Measurements from ENCODE around the gene SULT4A1.
A peak's percentile ranks its signal among the peaks of the same experiment; 100 is the strongest.

SULT4A1 gene

DNA sequence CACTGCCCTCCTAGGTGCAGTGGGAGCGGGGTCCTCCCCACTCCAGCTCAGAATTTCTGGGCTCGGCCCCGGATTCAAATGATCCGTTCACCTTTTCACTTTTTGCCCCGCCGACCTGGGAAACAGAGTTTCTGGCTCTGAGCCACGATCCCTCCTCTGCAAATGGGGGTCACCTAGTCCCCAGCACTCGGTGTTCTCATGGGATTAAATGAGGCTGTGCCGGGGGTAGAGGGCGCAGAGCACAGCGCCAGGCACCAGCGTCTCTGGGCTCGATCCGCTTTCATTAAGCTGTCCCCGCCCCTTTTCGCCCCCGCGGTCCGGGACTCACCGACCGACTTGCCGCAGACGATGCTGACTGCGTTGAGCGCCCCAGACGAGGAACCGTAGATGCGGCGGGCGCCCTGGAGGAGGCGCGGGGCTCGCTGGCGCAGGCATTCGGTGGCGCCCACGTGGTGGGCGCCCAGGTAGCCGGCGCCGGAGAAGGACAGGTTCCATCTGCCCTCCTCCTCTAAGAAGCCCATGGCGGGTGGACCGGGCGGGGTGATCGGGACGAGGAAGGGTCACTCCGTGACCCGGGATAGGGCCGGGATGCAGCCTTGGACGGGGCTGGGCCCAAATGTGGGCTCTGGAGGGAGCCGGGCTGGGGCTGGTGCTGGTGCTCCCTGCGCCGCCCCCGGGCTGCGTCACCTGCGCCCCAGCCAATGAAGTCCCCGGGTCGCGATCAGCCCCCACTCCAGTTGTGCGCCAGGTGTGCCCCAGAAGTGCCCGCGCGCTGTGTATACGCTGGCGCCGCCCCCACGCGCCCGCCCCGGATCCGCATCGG, 29.3 kb upstream of the SULT4A1 start, which contains the start of gene PNPLA5:
Gene PNPLA5, minus strand, starts transcription at position 654 of the 823 bp plus-strand sequence. Its CDS starts 133 bp downstream, at position 521.
- DNase-seq: no peak

DNA sequence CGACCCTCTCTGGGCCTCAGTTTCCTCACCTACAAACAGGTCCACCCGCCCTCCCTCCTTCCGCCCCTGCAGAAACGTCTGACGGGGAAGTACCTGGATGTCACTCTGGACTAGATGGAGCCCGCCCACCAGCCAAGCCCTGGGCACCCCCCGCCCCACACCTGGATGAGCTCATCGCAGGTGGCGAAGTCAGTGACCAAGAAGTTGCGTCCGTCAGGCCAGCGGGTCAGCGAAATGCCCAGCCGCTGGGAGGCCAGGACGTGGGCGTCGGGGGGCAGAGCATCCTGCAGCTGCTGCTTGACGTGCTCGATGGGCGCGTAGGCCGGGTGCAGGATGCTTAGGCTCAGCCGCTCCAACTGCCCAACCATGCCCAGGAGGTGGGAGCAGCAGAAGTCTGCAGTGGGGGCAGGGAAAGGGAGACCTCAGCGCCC, 28.6 kb upstream of the SULT4A1 start:
- TF ChIP-seq POLR2A (IDR thresholded peaks at IDR 0.05; ENCODE audit: low read length) (no peak), GATA1 (IDR thresholded peaks at IDR 0.05; ENCODE audit: low read depth, low read length) (no peak)
- DNase-seq: no peak

More for the DNA sequence above, 29.3 kb upstream of the SULT4A1 start, which contains the start of gene PNPLA5:
- TF ChIP-seq GATA1 (IDR thresholded peaks at IDR 0.05; ENCODE audit: low read depth, low read length): no peak
- no peak for TF ChIP-seq POLR2A (IDR thresholded peaks at IDR 0.05; ENCODE audit: low read length)

DNA sequence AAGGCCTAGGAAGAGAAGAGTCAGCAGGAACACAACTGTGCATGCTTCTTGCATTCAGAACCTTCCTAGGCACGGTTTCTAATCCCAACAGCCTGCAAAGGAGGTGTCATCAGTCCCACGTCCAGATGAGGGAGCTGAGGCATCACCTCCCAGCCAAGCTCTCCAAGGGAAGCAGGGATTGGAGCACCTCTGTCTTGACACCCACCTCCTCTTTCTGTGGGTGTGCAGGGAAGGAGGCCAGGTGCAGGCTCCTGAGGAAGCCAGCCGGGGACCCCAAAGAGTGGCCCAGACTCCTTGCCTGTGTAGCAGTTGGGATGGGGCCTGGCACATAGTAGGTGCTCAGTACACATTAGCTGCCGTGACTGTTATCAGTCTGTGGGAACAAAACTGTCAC, 27.5 kb upstream of the SULT4A1 start:
- DNase-seq: no peak
- no peak for TF ChIP-seq POLR2A (IDR thresholded peaks at IDR 0.05; ENCODE audit: low read length)
- TF ChIP-seq GATA1 (IDR thresholded peaks at IDR 0.05; ENCODE audit: low read depth, low read length): no peak

DNA sequence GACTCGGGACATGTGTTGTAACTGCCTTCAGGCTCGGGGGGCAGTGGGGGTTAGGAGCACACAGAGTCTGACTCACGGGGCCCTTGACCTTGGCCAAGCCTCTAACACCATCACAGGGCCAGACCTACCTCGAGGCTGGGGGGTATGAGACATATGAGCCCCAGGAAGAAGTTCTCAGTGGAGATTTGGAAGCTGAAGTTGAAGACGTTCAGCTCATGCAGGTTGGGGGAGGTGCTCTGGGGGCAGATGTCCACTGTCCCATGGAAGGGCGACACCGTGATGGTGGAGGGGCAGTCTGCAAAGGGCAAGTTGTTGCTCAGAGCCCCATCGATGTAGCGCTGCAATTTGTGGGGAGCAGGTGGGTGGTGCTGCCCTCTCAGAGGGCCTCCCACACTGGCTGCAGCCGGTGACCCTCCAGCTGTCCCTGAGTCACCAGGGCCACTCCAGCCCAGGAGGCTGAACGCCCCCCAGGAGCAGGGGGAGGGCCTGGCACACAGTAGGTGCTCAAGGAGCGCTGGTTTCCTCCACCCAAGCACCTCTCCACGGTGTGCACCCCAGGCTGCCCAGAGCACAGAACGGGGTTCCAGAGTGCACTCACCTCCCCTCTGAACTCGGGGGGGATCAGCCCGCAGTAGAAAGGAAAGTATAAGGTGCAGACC, 27.0 kb upstream of the SULT4A1 start:
- TF ChIP-seq GATA1 (IDR thresholded peaks at IDR 0.05; ENCODE audit: low read depth, low read length) (no peak), POLR2A (IDR thresholded peaks at IDR 0.05; ENCODE audit: low read length) (no peak)
- DNase-seq: no peak

DNA sequence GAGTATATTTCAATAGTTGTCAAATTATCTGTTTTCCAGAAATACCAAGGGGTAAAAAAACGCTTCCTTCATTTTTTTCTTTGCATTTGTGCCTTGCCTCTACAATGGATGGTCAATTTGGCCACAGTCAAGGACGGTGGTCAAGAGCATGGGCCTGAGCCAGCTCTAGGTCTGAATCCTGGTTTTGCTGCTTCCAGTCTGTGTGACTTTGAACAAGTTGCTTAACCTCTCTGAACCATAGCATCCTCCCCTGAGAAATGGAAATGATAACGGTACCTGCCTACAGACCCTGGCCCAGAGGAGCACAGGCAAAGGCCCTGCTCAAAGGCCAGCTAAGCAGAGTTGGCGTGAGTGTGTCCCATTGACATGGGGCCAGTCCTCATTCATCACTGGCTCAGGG, 26.4 kb upstream of the SULT4A1 start:
- DNase-seq: no peak
- TF ChIP-seq GATA1 (IDR thresholded peaks at IDR 0.05; ENCODE audit: low read depth, low read length) (no peak), POLR2A (IDR thresholded peaks at IDR 0.05; ENCODE audit: low read length) (no peak)

DNA sequence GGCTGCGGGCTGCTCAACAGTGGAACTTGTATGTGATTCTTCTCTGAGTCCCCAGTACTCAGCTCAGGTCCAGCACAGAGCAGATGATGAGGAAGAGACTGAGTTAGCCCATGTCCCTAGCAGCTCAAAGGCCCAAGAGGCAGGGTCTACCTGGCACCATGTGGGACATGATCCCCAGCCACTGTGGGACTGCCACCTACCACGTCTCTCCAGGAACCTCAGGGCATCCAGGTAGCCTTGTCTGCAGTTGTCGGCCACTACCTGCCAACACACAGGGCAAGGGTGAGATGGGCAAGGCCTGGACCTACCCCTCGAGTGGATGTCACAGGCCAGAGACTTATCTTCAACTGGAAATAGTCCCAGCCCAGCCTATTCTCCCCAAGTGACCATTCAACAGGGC, 25.1 kb upstream of the SULT4A1 start:
- DNase-seq: no peak
- TF ChIP-seq GATA1 (IDR thresholded peaks at IDR 0.05; ENCODE audit: low read depth, low read length): no peak
- no peak for TF ChIP-seq POLR2A (IDR thresholded peaks at IDR 0.05; ENCODE audit: low read length)

DNA sequence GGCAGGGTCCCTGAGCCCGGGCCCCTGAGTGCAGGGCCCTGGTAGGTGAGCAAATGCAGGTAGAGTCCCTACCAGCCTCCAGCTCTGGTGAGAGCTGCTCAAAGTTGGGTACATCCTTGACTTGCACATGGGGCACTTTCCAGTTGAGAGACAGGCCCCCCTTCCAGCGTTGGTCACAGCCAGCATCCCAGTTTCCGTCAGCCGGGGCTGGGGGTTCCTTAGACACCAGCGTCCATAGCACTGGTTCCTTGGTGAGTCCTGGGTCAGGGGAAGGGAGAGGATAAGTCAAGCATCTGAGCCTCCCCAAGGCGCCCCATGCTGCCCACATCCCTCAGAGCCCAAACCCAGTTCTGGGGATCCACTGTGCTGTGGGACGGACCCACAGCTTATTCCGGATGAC, 23.9 kb upstream of the SULT4A1 start:
- TF ChIP-seq POLR2A (IDR thresholded peaks at IDR 0.05; ENCODE audit: low read length) (no peak), GATA1 (IDR thresholded peaks at IDR 0.05; ENCODE audit: low read depth, low read length) (no peak)
- DNase-seq: no peak

DNA sequence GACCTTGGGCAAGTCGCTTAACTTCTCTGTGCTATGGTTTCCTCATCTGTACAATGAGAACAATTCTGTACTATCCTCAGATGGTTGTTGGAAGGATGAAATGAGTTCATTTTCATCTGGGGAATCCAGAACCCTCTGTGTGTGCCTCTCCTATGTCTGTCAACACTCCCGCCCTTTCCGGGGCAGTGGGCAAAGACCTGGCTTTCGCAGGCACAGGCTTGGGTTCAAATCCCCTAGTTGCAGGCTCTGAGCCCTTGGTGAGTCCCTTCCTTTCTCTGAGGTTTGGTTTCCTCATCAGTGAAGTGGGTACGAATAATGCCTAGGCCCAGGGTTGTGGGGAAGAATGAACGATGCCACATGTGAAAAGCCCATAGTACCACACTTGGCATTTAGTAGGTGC, 23.5 kb upstream of the SULT4A1 start:
- DNase-seq: no peak
- TF ChIP-seq GATA1 (IDR thresholded peaks at IDR 0.05; ENCODE audit: low read depth, low read length) (no peak), POLR2A (IDR thresholded peaks at IDR 0.05; ENCODE audit: low read length) (no peak)

DNA sequence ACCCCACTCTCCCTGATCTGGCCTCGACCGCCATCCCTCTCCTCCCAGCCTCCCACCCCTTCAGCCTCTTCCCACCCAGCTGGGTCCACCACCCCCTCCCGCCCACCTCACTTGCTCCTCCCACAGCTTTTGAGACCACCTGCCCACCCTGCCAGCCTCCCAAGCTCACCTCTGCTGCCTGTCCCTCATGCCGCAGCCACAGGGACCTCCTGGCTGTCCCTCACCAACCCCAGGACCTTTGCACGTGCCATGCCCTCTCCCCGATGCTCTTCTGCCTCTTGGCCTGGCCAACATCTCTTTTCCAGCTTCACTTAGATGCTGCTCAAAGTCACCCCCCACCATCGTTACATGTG, 23.0 kb upstream of the SULT4A1 start:
- no peak for DNase-seq
- no peak for TF ChIP-seq GATA1 (IDR thresholded peaks at IDR 0.05; ENCODE audit: low read depth, low read length)
- TF ChIP-seq POLR2A (IDR thresholded peaks at IDR 0.05; ENCODE audit: low read length): no peak

DNA sequence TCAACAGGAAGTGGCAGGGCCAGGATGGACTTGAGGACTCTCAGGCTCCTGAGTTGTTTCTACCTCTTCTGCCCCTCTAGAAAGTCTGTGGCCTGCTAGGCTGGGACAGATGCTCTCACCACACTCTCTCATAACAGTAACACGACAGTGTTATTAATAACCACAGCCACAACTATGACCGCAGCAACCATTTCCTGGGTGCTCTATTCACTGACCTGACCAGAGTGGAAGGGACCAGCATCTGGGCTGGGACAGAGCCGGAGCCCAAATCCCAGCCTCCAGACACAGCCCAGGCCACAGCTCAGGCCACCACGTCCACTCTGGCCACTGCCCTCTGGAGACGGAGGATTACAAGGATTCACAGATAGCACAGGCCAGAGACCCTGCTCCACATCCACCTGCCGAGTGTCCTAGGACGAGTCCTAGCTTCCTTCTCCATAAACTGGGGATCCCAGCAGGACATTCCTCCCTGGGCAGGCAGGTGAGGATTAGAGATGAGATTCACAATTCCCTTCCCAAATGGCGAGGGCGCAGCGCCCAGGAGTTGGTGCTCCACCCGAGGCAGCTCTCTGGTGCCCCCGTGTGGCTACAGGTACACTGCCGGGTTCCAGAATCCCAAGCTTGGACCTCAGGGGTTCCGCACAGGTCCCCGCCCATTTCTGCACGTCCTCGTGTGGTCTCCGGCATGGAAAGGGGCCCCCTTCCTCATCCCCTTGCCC, 22.4 kb upstream of the SULT4A1 start:
- no peak for TF ChIP-seq GATA1 (IDR thresholded peaks at IDR 0.05; ENCODE audit: low read depth, low read length)
- no peak for TF ChIP-seq POLR2A (IDR thresholded peaks at IDR 0.05; ENCODE audit: low read length)
- peak; percentile 46 to 67 for DNase-seq

DNA sequence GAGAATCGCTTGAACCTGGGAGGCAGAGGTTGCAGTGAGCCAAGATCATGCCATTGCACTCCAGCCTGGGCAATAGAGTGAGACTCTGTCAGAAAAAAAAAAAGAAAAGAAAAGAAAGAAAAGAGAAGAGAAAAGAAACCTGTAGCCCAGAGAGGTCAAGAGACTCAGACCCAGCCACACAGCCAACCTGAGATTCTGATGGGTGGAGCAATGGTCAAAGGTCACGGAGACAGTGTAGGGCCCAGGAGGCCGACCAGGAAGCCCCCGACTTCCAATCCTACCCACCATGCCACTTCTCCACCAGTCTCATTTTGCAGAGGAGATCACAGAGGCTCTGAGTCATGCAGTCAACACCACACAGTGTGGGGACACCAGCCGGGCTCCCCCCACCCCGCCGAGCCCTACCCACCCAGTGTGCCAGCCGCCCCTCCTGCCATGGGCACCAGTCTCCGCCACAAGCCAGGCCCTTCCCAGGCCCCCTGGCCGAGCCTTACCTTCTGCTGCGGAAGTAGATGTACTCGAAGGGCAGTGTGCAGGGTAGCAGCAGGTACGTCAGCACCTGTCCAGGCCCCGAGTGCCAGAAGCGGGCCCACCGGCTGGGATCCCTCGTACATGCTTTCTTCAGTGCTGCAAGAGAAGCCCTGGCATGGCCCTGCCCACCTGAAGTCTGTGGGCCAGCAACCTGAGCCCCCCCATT, 21.6 kb upstream of the SULT4A1 start:
- no peak for TF ChIP-seq POLR2A (IDR thresholded peaks at IDR 0.05; ENCODE audit: low read length)
- no peak for TF ChIP-seq GATA1 (IDR thresholded peaks at IDR 0.05; ENCODE audit: low read depth, low read length)
- no peak for DNase-seq

DNA sequence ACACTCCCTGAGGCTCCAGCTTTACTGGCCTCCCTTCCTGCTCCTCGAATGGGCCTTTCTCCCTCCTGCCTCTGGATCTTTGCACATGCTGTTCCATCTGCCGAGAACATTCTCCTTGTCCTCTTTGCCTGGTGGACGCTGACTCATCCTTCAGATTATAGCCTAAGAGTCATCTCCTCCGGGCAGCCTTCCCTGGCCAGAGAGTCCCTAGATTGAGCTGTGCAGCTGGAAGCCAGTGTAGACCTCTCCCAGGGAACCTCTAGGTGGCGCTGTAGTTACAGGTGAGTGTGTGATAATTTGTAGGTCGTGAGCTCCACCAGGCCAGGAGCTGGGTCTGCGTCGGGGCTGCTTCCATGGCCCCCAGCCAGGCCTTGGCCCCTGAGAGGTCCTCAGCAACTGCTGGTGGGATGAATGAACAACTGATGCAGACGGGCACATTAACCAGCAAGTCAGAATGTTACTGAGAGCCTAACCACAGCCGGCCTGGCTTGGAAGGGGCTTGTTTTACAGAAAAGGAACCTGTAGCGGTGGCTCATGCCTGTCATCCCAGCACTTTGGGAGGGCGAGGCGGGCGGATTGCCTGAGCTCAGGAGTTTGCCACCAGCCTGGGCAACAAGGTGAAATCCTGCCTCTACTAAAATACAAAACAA, 20.8 kb upstream of the SULT4A1 start:
- DNase-seq: peak; percentile 68 to 83
- TF ChIP-seq GATA1 (IDR thresholded peaks at IDR 0.05; ENCODE audit: low read depth, low read length): no peak
- no peak for TF ChIP-seq POLR2A (IDR thresholded peaks at IDR 0.05; ENCODE audit: low read length)

DNA sequence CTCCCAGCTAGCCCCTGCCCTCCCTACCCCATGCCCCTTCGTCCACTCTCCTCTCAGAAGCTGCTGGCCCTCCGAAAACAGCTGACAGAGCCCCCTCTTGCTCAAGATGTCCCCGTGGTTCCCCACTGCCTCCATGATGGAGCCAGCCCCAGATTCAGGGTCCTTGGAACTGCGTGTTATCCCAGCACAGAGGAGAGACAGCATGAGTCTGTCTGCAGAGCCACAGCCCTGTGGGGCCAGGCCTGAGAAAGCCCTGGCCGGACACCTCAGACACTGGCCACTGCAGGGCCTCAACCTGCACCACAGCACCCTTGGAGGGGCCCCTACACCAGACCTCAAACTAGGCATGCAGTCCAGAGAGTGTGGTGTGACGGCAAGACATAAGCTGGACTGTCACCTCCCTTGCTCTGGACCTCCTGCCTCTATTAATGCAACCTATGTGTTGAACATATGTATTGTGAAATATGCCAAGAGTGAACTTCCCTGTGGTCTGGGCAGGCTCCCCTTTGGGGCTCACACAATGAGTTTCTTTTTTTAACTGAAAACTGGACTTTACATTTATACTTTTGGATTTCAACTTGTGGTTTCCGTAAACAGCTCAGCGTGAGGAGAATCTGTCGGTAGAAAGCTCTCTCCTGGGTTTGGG, 19.9 kb upstream of the SULT4A1 start:
- DNase-seq: no peak
- TF ChIP-seq POLR2A (IDR thresholded peaks at IDR 0.05; ENCODE audit: low read length) (no peak), GATA1 (IDR thresholded peaks at IDR 0.05; ENCODE audit: low read depth, low read length) (no peak)

Measured in erythroblast (primary cell).